Karpas-422 (cell line): ENCODE measurements around the gene HES3. TPM values are rescaled to one million over a fixed set of nuclear protein-coding genes. Genes with fewer than 3 reads are reported as not detected.

Experiments used
- DNase-seq: peaks from one replicate; pipeline ENCODE4 v3.0.0-alpha.2; 2015
- H2AFZ ChIP-seq: fragments of 200-600 bp; sonication (generic); 2 replicates; pipeline ENCODE4 v1.6.1; 2014; ENCODE audit warnings: antibody characterized with exemption, low read length, mixed read lengths
- H3K27ac ChIP-seq: fragments of 200-600 bp; sonication (generic); 2 replicates; pipeline ENCODE4 v1.5.1; 2014; ENCODE audit warnings: mild to moderate bottlenecking, low read length, moderate library complexity
- H3K27me3 ChIP-seq: fragments of 200-600 bp; sonication (generic); 2 replicates; pipeline ENCODE4 v1.6.1; 2014; ENCODE audit warnings: low read length, mixed read lengths
- H3K36me3 ChIP-seq: fragments of 200-600 bp; sonication (generic); 2 replicates; pipeline ENCODE4 v1.6.1; 2014; ENCODE audit warnings: low read length, mixed read lengths; ENCODE audit not compliant: insufficient read depth
- H3K4me1 ChIP-seq: fragments of 200-600 bp; sonication (generic); 2 replicates; pipeline ENCODE4 v1.6.1; 2014; ENCODE audit warnings: mild to moderate bottlenecking, low read length, mixed read lengths
- H3K4me2 ChIP-seq: fragments of 200-600 bp; sonication (generic); 2 replicates; pipeline ENCODE4 v1.6.1; 2014; ENCODE audit warnings: low read length, low read depth, mild to moderate bottlenecking; ENCODE audit not compliant: poor library complexity, severe bottlenecking
- H3K4me3 ChIP-seq: fragments of 200-600 bp; sonication (generic); 2 replicates; pipeline ENCODE4 v1.5.1; 2014; ENCODE audit warnings: mild to moderate bottlenecking, antibody characterized with exemption, low read length, mixed read lengths
- H3K79me2 ChIP-seq: fragments of 200-600 bp; sonication (generic); 2 replicates; pipeline ENCODE4 v1.6.1; 2014; ENCODE audit warnings: mild to moderate bottlenecking, low read length, mixed read lengths
- H3K9ac ChIP-seq: fragments of 200-600 bp; sonication (generic); 2 replicates; pipeline ENCODE4 v1.6.0; 2014; ENCODE audit warnings: low read length
- H3K9me2 ChIP-seq: fragments of 200-600 bp; sonication (generic), shearing (Covaris generic); replicated peaks from 2 replicates; pipeline ENCODE4 v1.6.0; 2014; ENCODE audit warnings: mild to moderate bottlenecking, low read length, moderate library complexity; ENCODE audit not compliant: insufficient read depth
- H3K9me3 ChIP-seq: fragments of 300-700, 200-600 bp; sonication (generic); 2 replicates; pipeline ENCODE4 v1.6.1; 2014; ENCODE audit warnings: low read length, mixed read lengths
- H4K20me1 ChIP-seq: fragments of 200-600 bp; sonication (generic); 2 replicates; pipeline ENCODE4 v1.6.1; 2014; ENCODE audit warnings: mild to moderate bottlenecking, antibody characterized with exemption, low read length, low read depth; ENCODE audit not compliant: insufficient read depth
- total RNA-seq: library from RNA; depleted of rRNA; stranded (reverse); fragments of >200 nt; shearing (Covaris generic); gene quantifications from 2 replicates; pipeline ENCODE4 v1.2.3, GENCODE V29; 2014; ENCODE audit warnings: low replicate concordance; rRNA removed

HES3 gene
- total RNA-seq, 1 experiment from 2014 or later, result not detected

DNA sequence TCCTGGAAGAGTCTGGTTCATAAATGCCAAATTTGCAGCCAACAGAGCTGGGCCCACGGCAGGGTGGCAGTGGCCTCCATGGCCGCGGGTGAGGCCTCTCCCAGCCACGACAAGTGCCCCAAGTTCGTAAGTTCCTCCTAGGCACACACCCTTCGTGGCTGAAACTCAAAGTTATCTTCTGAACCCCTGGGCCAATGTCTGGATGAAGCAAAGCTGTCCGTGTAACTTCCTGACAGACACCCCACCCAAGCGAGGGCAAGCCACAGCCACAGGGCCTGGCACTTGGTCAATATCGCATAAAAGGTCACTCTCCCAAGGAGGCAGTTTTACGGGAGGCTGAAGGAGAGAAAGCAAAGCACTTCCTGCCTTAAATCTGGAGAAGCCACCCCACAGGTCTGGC, 44.7 kb downstream of the HES3 start:
- no peak for DNase-seq
- Histone ChIP-seq H3K9ac (no peak overlapping the region), H3K4me2 (no peak overlapping the region), H4K20me1 (no peaks in the 10 kb centered on the region), H3K9me2 (no peaks in the 10 kb centered on the region), H3K27ac (no peak overlapping the region), H2AFZ (no peak overlapping the region), H3K36me3 (no peaks in the 10 kb centered on the region), H3K79me2 (no peaks in the 10 kb centered on the region), H3K4me3 (no peak overlapping the region), H3K4me1 (peaks cover 16% of the 10 kb centered on the region), H3K9me3 (no peaks in the 10 kb centered on the region), H3K27me3 (no peaks in the 10 kb centered on the region)

DNA sequence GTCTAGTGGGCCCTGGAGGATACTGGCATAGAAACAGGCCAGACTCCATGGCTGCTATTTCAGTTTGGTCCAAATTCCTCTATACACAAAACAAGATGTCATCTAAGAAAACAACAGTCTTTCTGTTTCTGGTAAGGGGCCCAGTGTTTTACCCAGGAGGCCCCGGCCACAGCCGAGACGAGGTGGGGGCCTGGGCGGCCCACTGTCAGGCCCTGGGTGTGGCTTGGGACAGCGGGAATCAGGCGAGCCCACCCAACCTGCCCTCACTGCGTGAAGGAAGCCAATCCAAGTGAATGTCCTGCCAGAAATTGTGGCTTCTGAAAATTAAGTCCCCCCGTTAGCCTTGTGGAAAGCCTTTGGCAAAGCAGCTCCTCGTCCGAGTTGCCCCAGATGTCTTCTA, 48.1 kb downstream of the HES3 start:
- no peak for DNase-seq
- peaks cover 8% of the 10 kb centered on the region for H3K4me1 ChIP-seq
- H2AFZ ChIP-seq, result no peak overlapping the region
- H3K4me3 ChIP-seq, result no peak overlapping the region
- H3K9ac ChIP-seq, result no peak overlapping the region
- no peaks in the 10 kb centered on the region for H3K79me2 ChIP-seq
- H3K36me3 ChIP-seq, result no peaks in the 10 kb centered on the region
- H3K27me3 ChIP-seq, result no peaks in the 10 kb centered on the region
- no peak overlapping the region for H3K4me2 ChIP-seq
- no peaks in the 10 kb centered on the region for H3K9me3 ChIP-seq
- H3K27ac ChIP-seq, result no peak overlapping the region
- H3K9me2 ChIP-seq, result no peaks in the 10 kb centered on the region
- H4K20me1 ChIP-seq, result no peaks in the 10 kb centered on the region

DNA sequence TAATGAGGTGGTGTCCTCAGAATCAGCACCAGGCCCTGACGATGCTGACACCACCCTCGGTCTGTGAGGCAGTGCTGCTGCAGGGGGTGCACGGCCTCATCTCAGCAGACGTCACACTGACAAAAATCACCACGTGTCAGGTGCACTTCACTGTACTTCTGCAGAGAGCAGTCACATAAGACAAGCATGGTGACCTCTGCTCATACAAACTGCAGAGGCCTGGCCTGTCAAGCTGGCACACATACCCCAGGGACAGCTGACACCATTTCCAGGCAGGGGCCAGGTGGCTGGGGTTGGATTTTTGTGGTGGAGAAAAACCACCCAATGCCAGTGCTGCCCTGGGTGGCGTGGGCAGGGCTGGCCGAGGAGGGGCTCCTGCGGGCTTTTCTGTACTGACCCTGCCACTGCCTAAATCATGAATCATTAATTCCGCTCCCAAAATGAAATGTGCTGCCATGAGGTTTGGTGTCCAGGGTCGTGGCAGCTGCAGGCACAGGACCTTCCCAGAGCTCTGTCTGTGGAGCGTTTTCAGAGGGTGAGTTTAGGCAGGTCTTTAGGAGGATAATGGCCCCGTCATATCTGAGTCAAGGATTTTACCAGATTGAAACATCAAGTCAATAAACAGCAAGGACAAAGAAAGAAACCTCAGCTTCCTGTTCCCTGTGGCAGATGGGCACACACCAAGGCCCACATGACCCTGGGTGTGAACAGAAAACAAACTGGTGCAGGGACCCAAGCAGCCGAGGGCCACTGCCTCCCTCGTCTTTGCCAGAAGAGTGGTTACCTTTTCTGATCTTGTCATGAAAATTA, 50.3 kb downstream of the HES3 start:
- H3K27ac ChIP-seq, result no peak overlapping the region
- peaks cover 8% of the 10 kb centered on the region for H3K4me1 ChIP-seq
- H4K20me1 ChIP-seq, result no peaks in the 10 kb centered on the region
- no peak overlapping the region for H3K9ac ChIP-seq
- H3K36me3 ChIP-seq, result no peaks in the 10 kb centered on the region
- H3K4me2 ChIP-seq, result no peak overlapping the region
- no peak for DNase-seq
- H3K4me3 ChIP-seq, result no peak overlapping the region
- H3K9me2 ChIP-seq, result no peaks in the 10 kb centered on the region
- H3K27me3 ChIP-seq, result no peaks in the 10 kb centered on the region
- no peaks in the 10 kb centered on the region for H3K9me3 ChIP-seq
- H2AFZ ChIP-seq, result no peak overlapping the region
- H3K79me2 ChIP-seq, result no peaks in the 10 kb centered on the region

DNA sequence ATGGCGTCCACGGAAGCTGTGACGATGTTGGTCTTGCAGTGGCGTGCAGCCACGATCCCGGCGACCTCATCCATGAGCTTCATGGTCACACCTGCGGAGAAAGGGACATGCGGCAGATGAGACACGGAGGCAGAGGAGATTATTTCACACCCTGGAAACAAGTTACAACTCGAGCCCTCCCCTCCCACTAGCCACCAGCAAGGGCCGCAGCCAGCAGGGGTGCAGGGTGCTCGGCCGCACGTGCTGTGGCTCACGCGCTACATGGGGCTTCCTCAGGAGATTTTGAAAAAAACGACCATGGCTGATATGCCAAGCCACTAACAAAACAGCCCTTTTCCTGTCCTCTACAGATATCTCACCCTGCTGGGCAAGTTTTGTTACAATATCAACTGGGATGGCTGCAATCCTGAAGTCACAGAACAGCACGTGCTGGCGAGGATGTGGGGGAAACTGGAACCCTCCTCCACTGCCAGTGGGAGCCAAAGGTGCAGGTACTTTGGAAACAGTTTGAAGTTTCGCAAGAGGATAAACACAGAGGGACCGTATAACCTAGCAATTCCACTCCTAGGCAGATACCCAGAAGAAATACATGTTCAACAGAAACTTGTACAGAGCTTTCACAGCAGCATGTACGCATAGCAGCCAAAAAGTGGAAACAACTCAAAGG, 51.0 kb downstream of the HES3 start:
- H3K79me2 ChIP-seq, result no peaks in the 10 kb centered on the region
- no peak overlapping the region for H3K9ac ChIP-seq
- no peaks in the 10 kb centered on the region for H3K36me3 ChIP-seq
- H4K20me1 ChIP-seq, result no peaks in the 10 kb centered on the region
- H3K27me3 ChIP-seq, result no peaks in the 10 kb centered on the region
- H3K4me1 ChIP-seq, result peaks cover 8% of the 10 kb centered on the region
- H3K4me3 ChIP-seq, result no peak overlapping the region
- no peaks in the 10 kb centered on the region for H3K9me2 ChIP-seq
- DNase-seq, result no peak
- H3K4me2 ChIP-seq, result no peak overlapping the region
- no peak overlapping the region for H2AFZ ChIP-seq
- H3K9me3 ChIP-seq, result no peaks in the 10 kb centered on the region
- H3K27ac ChIP-seq, result no peak overlapping the region

Other genes starting within 250 kb of the HES3 start
- gene KCNAB2, start 198.3 kb upstream of the HES3 start, total RNA-seq, result 27.3 and 57.0 TPM in 2 replicates
- not detected in 2 replicates for gene CHD5, start 63.9 kb upstream of the HES3 start, total RNA-seq
- 183 and 271 TPM in 2 replicates for gene RPL22, start 44.6 kb upstream of the HES3 start, total RNA-seq
- gene RNF207, start 38.1 kb upstream of the HES3 start, total RNA-seq, result not detected in 2 replicates
- 31.4 and 38.9 TPM in 2 replicates for gene ICMT, start 8.2 kb upstream of the HES3 start, total RNA-seq
- 3.4 and 3.9 TPM in 2 replicates for gene GPR153, start 16.9 kb downstream of the HES3 start, total RNA-seq
- gene ACOT7, start 149.6 kb downstream of the HES3 start, total RNA-seq, result 11.8 and 25.9 TPM in 2 replicates
- gene HES2, start 175.7 kb downstream of the HES3 start, total RNA-seq, result not detected in 2 replicates
- not detected in 2 replicates for gene ESPN, start 180.6 kb downstream of the HES3 start, total RNA-seq
- 0.58 TPM in 1 of 2 replicates, not detected in the other for gene TNFRSF25, start 222.0 kb downstream of the HES3 start, total RNA-seq
- gene PLEKHG5, start 247.5 kb downstream of the HES3 start, total RNA-seq, result 0.25 TPM in 1 of 2 replicates, not detected in the other